ENCODE measurements around the gene MIGA2. TPM values are rescaled to one million over a fixed set of nuclear protein-coding genes. Genes with fewer than 3 reads are reported as not detected.
"Not testable (repeated sequence)": the region's sequence is repeated elsewhere in the genome, so short reads cannot be mapped to it uniquely, and the experiment has no call there.

The MIGA2 gene
- total and polyA plus RNA-seq, 2 donors (not counting 1 experiment from before 2014, with no cell fraction given) = 62.1 to 78.1 TPM

- ChIA-PET POLR2A (no interaction called here), CTCF (no interaction called here)
- Histone ChIP-seq H3K27me3 (replicated peaks in 1 of 4; ENCODE audit: control extremely low read depth in 1 of 4, control insufficient read depth in 3 of 4, insufficient read depth in 4 of 4, low read length in 3 of 4) (no peaks in the 10 kb centered on the region), H4K20me1 (ENCODE audit: control insufficient read depth, insufficient read depth, low read length, poor library complexity, severe bottlenecking) (no peaks in the 10 kb centered on the region), H3K27ac (ENCODE audit: low read length in 2 of 2) (no peak overlapping the region), H3K4me2 (replicated peaks; ENCODE audit: low read depth, low read length, poor library complexity, severe bottlenecking) (no peak overlapping the region), H2AFZ (ENCODE audit: insufficient read depth, low read depth, low read length, poor library complexity, severe bottlenecking) (no peak overlapping the region), H3K9me3 (ENCODE audit: control extremely low read depth in 1 of 3, control insufficient read depth in 2 of 3, insufficient read depth in 1 of 3, low read length in 2 of 3) (no peaks in the 10 kb centered on the region), H3K36me3 (replicated peaks in 1 of 2; ENCODE audit: control extremely low read depth in 1 of 2, control insufficient read depth in 1 of 2, extremely low read depth in 1 of 2, insufficient read depth in 2 of 2, low read length in 1 of 2) (peaks cover 0 to 84% of the 10 kb centered on the region in 2 experiments), H3K9ac (ENCODE audit: low read length) (no peak overlapping the region), H3K4me3 (ENCODE audit: control extremely low read depth in 1 of 5, extremely low read depth in 1 of 5, insufficient read depth in 1 of 5, low read depth in 2 of 5, low read length in 4 of 5) (no peak overlapping the region), H3K79me2 (ENCODE audit: control insufficient read depth, insufficient read depth, low read length) (no peaks in the 10 kb centered on the region), H3K4me1 (ENCODE audit: control insufficient read depth in 2 of 2, insufficient read depth in 2 of 2, low read length in 2 of 2) (no peaks in the 10 kb centered on the region)
- Mint-ChIP-seq H3K9me3 (ENCODE audit: insufficient read depth) (no peaks in the 10 kb centered on the region), H3K4me1 (no peaks in the 10 kb centered on the region), H3K4me3 (no peak overlapping the region), H3K27me3 (no peaks in the 10 kb centered on the region), H3K27ac (no peak overlapping the region)
- TF ChIP-seq CTCF (IDR thresholded peaks at IDR 0.05) = no peak
- TF ChIP-seq EZH2 (IDR thresholded peaks at IDR 0.05; ENCODE audit: borderline replicate concordance, insufficient read depth, low read depth, low read length, poor library complexity, severe bottlenecking) = no peak
- intact Hi-C loops (cut with micrococcal nuclease) = no loop called here
- 97% methylated on average over 8 of the region's 10 CpGs for WGBS (ENCODE audit: insufficient coverage)
- no peak for ATAC-seq (ENCODE audit: low read depth)
- no peak for DNase-seq
Measured at GRCh38 chr9:129001504-129002325, 34.7 kb upstream of the MIGA2 start.

- H4K20me1 ChIP-seq (ENCODE audit: control insufficient read depth, insufficient read depth, low read length, poor library complexity, severe bottlenecking) = no peaks in the 10 kb centered on the region
- H2AFZ ChIP-seq (ENCODE audit: insufficient read depth, low read depth, low read length, poor library complexity, severe bottlenecking) = no peak overlapping the region
- no peaks in the 10 kb centered on the region for H3K4me1 ChIP-seq (ENCODE audit: control insufficient read depth in 2 of 2, insufficient read depth in 2 of 2, low read length in 2 of 2)
- WGBS (ENCODE audit: insufficient coverage) = 96% methylated on average over 9 of the region's 9 CpGs
- no peaks in the 10 kb centered on the region for H3K27me3 ChIP-seq (replicated peaks in 1 of 4; ENCODE audit: control extremely low read depth in 1 of 4, control insufficient read depth in 3 of 4, insufficient read depth in 4 of 4, low read length in 3 of 4)
- no peak overlapping the region for H3K4me3 ChIP-seq (ENCODE audit: control extremely low read depth in 1 of 5, extremely low read depth in 1 of 5, insufficient read depth in 1 of 5, low read depth in 2 of 5, low read length in 4 of 5)
- no peaks in the 10 kb centered on the region for H3K9me3 ChIP-seq (ENCODE audit: control extremely low read depth in 1 of 3, control insufficient read depth in 2 of 3, insufficient read depth in 1 of 3, low read length in 2 of 3)
- H3K9me3 Mint-ChIP-seq (ENCODE audit: insufficient read depth) = no peaks in the 10 kb centered on the region
- H3K27me3 Mint-ChIP-seq = no peaks in the 10 kb centered on the region
- peaks cover 0 to 88% of the 10 kb centered on the region in 2 experiments for H3K36me3 ChIP-seq (replicated peaks in 1 of 2; ENCODE audit: control extremely low read depth in 1 of 2, control insufficient read depth in 1 of 2, extremely low read depth in 1 of 2, insufficient read depth in 2 of 2, low read length in 1 of 2)
- CTCF ChIA-PET = interaction anchor here (1.1 kb wide), 1 partner anchor 19 kb away, joined by 4 read pairs; no protein-coding TSS in a partner anchor
- intact Hi-C loops (cut with micrococcal nuclease) = no loop called here
- no peak overlapping the region for H3K9ac ChIP-seq (ENCODE audit: low read length)
- no peaks in the 10 kb centered on the region for H3K4me1 Mint-ChIP-seq
- DNase-seq (no peak), ATAC-seq (ENCODE audit: low read depth) (no peak)
- H3K79me2 ChIP-seq (ENCODE audit: control insufficient read depth, insufficient read depth, low read length) = no peaks in the 10 kb centered on the region
- no peak overlapping the region for H3K27ac ChIP-seq (ENCODE audit: low read length in 2 of 2)
- H3K27ac Mint-ChIP-seq = no peak overlapping the region
- TF ChIP-seq EZH2 (IDR thresholded peaks at IDR 0.05; ENCODE audit: borderline replicate concordance, insufficient read depth, low read depth, low read length, poor library complexity, severe bottlenecking) (no peak), CTCF (IDR thresholded peaks at IDR 0.05) (no peak)
- POLR2A ChIA-PET = interaction anchor here (0.6 kb wide), 1 partner anchor 15 kb away, joined by 4 read pairs; no protein-coding TSS in a partner anchor
- H3K4me3 Mint-ChIP-seq = no peak overlapping the region
- H3K4me2 ChIP-seq (replicated peaks; ENCODE audit: low read depth, low read length, poor library complexity, severe bottlenecking) = no peak overlapping the region
Measured at GRCh38 chr9:129002992-129003391, 33.4 kb upstream of the MIGA2 start.

GRCh38 chr9:129004173-129004572 lies 32.3 kb upstream of the MIGA2 start:
- intact Hi-C loops (cut with micrococcal nuclease) = not testable (repeated sequence)
- CTCF ChIA-PET = interaction anchor here (1.1 to 1.7 kb wide), 4 partner anchors 13 to 24 kb away, joined by 4 to 6 read pairs (median 5); partner anchors contain the start of gene SH3GLB2

More at GRCh38 chr9:129004173-129004572, 32.3 kb upstream of the MIGA2 start:
- not testable (repeated sequence) for ATAC-seq (ENCODE audit: low read depth); H3K4me3 ChIP-seq (ENCODE audit: control extremely low read depth in 1 of 5, extremely low read depth in 1 of 5, insufficient read depth in 1 of 5, low read depth in 2 of 5, low read length in 4 of 5); H3K9me3 ChIP-seq (ENCODE audit: control extremely low read depth in 1 of 3, control insufficient read depth in 2 of 3, insufficient read depth in 1 of 3, low read length in 2 of 3); H3K9ac ChIP-seq (ENCODE audit: low read length); H3K4me1 Mint-ChIP-seq; H3K4me1 ChIP-seq (ENCODE audit: control insufficient read depth in 2 of 2, insufficient read depth in 2 of 2, low read length in 2 of 2); H3K79me2 ChIP-seq (ENCODE audit: control insufficient read depth, insufficient read depth, low read length); H3K27me3 Mint-ChIP-seq; H2AFZ ChIP-seq (ENCODE audit: insufficient read depth, low read depth, low read length, poor library complexity, severe bottlenecking); H3K27me3 ChIP-seq (replicated peaks in 1 of 4; ENCODE audit: control extremely low read depth in 1 of 4, control insufficient read depth in 3 of 4, insufficient read depth in 4 of 4, low read length in 3 of 4); H4K20me1 ChIP-seq (ENCODE audit: control insufficient read depth, insufficient read depth, low read length, poor library complexity, severe bottlenecking); H3K27ac Mint-ChIP-seq; H3K4me3 Mint-ChIP-seq; H3K9me3 Mint-ChIP-seq (ENCODE audit: insufficient read depth); H3K4me2 ChIP-seq (replicated peaks; ENCODE audit: low read depth, low read length, poor library complexity, severe bottlenecking); H3K27ac ChIP-seq (ENCODE audit: low read length in 2 of 2); DNase-seq
- POLR2A ChIA-PET = interaction anchor here (0.6 kb wide), 1 partner anchor 132 kb away, joined by 5 read pairs; no protein-coding TSS in a partner anchor
- peaks cover 0 to 81% of the 10 kb centered on the region in 2 experiments for H3K36me3 ChIP-seq (replicated peaks in 1 of 2; ENCODE audit: control extremely low read depth in 1 of 2, control insufficient read depth in 1 of 2, extremely low read depth in 1 of 2, insufficient read depth in 2 of 2, low read length in 1 of 2)
- WGBS (ENCODE audit: insufficient coverage) = 95% methylated on average over 2 of the region's 6 CpGs

All from B cell (primary cell).